Putamen (tissue), 1 donor: Measurements from ENCODE around the gene PSTK.

Experiments used
- DNase-seq: peaks from one replicate; pipeline ENCODE4 v3.0.0-alpha.2; 2016; ENCODE audit warnings: low spot score

PSTK gene

GRCh38 chr10:123019941-123020703 lies 39.9 kb downstream of the PSTK start:
- DNase-seq: no peak

- no peak for DNase-seq
Observed at GRCh38 chr10:123021517-123021916, 41.3 kb downstream of the PSTK start.

- no peak for DNase-seq
Observed at GRCh38 chr10:123024540-123024939, 44.3 kb downstream of the PSTK start.

- DNase-seq: no peak
Observed at GRCh38 chr10:123026302-123026701, 46.1 kb downstream of the PSTK start.

GRCh38 chr10:123027861-123028260 lies 47.7 kb downstream of the PSTK start:
- DNase-seq: no peak

- no peak for DNase-seq
Observed at GRCh38 chr10:123031124-123031523, 50.9 kb downstream of the PSTK start.

- DNase-seq: no peak
Observed at GRCh38 chr10:123034332-123034731, 54.1 kb downstream of the PSTK start.

GRCh38 chr10:123035467-123036086 lies 55.4 kb downstream of the PSTK start:
- DNase-seq: no peak

- DNase-seq: no peak
Observed at GRCh38 chr10:123038782-123039631, 58.8 kb downstream of the PSTK start.

GRCh38 chr10:123039632-123039930 lies 59.4 kb downstream of the PSTK start:
- no peak for DNase-seq
